Trophoblast cell (in vitro differentiated cells and primary cell): ENCODE results near the gene MFNG.
A peak's percentile ranks its signal among the peaks of the same experiment; 100 is the strongest.

ENCODE experiments used
- DNase-seq, 2 donors: peaks; one replicate each; pipeline ENCODE4 v3.0.0-alpha.2; 2016
- H2AFZ ChIP-seq: 2 replicates; pipeline ENCODE4 v1.6.1; 2013; ENCODE audit warnings: low read length, moderate library complexity, mild to moderate bottlenecking; ENCODE audit not compliant: insufficient read depth, poor library complexity
- H2AK5ac ChIP-seq: 2 replicates; pipeline ENCODE4 v1.6.1; 2013; ENCODE audit warnings: mild to moderate bottlenecking, low read length
- H2BK120ac ChIP-seq: 2 replicates; pipeline ENCODE4 v1.6.1; 2013; ENCODE audit warnings: low read length, mild to moderate bottlenecking, moderate library complexity; ENCODE audit not compliant: insufficient read depth, poor library complexity
- H2BK12ac ChIP-seq: 2 replicates; pipeline ENCODE4 v1.6.1; 2013; ENCODE audit warnings: mild to moderate bottlenecking, low read length, moderate library complexity
- H2BK5ac ChIP-seq: 2 replicates; pipeline ENCODE4 v1.6.1; 2013; ENCODE audit warnings: low read length, low read depth, moderate library complexity, mild to moderate bottlenecking; ENCODE audit not compliant: poor library complexity
- H3K14ac ChIP-seq: 2 replicates; pipeline ENCODE4 v1.6.1; 2013; ENCODE audit warnings: mild to moderate bottlenecking, low read length
- H3K18ac ChIP-seq: 2 replicates; pipeline ENCODE4 v1.6.1; 2013; ENCODE audit warnings: mild to moderate bottlenecking, low read length
- H3K23ac ChIP-seq: 2 replicates; pipeline ENCODE4 v1.6.1; 2013; ENCODE audit warnings: low read length
- H3K27ac ChIP-seq: 2 replicates; pipeline ENCODE4 v1.5.1; 2013; ENCODE audit warnings: low read depth, mild to moderate bottlenecking, inconsistent platforms, low read length, moderate library complexity
- H3K27me3 ChIP-seq: 2 replicates; pipeline ENCODE4 v1.6.1; 2013; ENCODE audit warnings: inconsistent platforms, mild to moderate bottlenecking, low read length, moderate library complexity; ENCODE audit not compliant: insufficient read depth
- H3K36me3 ChIP-seq, 2 experiments: 1 replicate in 1 of 2; 2 replicates in 1 of 2; pipeline ENCODE4 v1.6.1; 2013; ENCODE audit warnings: low read length in 2 of 2, mild to moderate bottlenecking in 2 of 2, moderate library complexity in 1 of 2; ENCODE audit not compliant: insufficient read depth in 2 of 2, control insufficient read depth in 1 of 2
- H3K4ac ChIP-seq: 2 replicates; pipeline ENCODE4 v1.6.1; 2013; ENCODE audit warnings: low read depth, mild to moderate bottlenecking, low read length, moderate library complexity
- H3K4me1 ChIP-seq, 2 experiments: 1 replicate in 1 of 2; 2 replicates in 1 of 2; pipeline ENCODE4 v1.6.1; 2013; ENCODE audit warnings: low read length in 2 of 2, mild to moderate bottlenecking in 2 of 2, moderate library complexity in 1 of 2; ENCODE audit not compliant: insufficient read depth in 2 of 2, control insufficient read depth in 1 of 2
- H3K4me2 ChIP-seq: 2 replicates; pipeline ENCODE4 v1.6.1; 2013; ENCODE audit warnings: inconsistent platforms, mild to moderate bottlenecking, low read length, moderate library complexity
- H3K4me3 ChIP-seq: 2 replicates; pipeline ENCODE4 v1.5.1; 2013; ENCODE audit warnings: mild to moderate bottlenecking, low read depth, low read length, inconsistent platforms
- H3K79me1 ChIP-seq: one replicate; pipeline ENCODE4 v1.6.1; 2013; ENCODE audit warnings: low read length
- H3K79me2 ChIP-seq: 2 replicates; pipeline ENCODE4 v1.6.1; 2013; ENCODE audit warnings: low read length, mild to moderate bottlenecking; ENCODE audit not compliant: control insufficient read depth, insufficient read depth, poor library complexity
- H3K9ac ChIP-seq: 2 replicates; pipeline ENCODE4 v1.6.1; 2013; ENCODE audit warnings: mild to moderate bottlenecking, low read length
- H3K9me3 ChIP-seq: 2 replicates; pipeline ENCODE4 v1.6.1; 2013; ENCODE audit warnings: low read depth, mild to moderate bottlenecking, control low read depth, inconsistent platforms, low read length; ENCODE audit not compliant: insufficient read depth
- H4K12ac ChIP-seq: 2 replicates; pipeline ENCODE4 v1.6.1; 2013; ENCODE audit warnings: low read depth, mild to moderate bottlenecking, low read length, moderate library complexity
- H4K8ac ChIP-seq: 2 replicates; pipeline ENCODE4 v1.6.1; 2013; ENCODE audit warnings: low read depth, mild to moderate bottlenecking, low read length, moderate library complexity
- H4K91ac ChIP-seq: one replicate; pipeline ENCODE4 v1.6.1; 2013; ENCODE audit warnings: low read depth, mild to moderate bottlenecking, low read length, moderate library complexity
- WGBS: extraction: QIAGEN DNeasy Blood & Tissue Kit; methylation state at CpG from one replicate; pipeline ENCODE4 v1.1.7; 2013; ENCODE audit warnings: missing lambda C conversion rate; ENCODE audit not compliant: insufficient read length, insufficient coverage; ENCODE audit errors: extremely low coverage; 5-methylcytosine and 5-hydroxymethylcytosine counted together

Gene MFNG

DNA sequence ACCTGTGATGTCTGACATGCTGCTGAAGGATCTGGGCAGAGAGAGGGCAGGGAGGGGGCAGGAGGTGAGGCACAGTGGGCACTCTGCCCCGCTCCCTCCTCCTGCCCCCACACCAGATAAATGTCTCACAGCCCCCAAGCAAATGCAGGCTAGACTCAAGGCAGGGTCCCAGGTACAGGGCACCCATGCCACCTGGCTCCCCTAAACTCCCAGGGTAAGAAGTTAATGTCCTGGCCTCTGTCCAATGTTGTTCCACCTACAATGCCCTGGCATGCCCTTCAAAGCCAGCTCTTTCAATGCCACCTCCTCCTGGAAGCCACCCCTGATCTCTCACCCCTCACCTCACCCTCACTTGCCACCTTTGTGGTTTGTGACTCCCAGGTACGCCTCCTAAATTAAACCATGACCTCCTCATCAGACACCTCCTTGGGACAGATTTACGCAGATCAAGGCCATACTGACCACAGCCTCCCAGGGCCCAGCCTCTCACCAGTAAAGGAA is 17.0 kb upstream of the MFNG start:
- Histone ChIP-seq H3K27ac (no peak overlapping the region), H3K14ac (no peak overlapping the region), H3K36me3 (peaks cover 7 to 11% of the 10 kb centered on the region in 2 experiments), H4K12ac (no peak overlapping the region), H3K9me3 (peaks cover 3% of the 10 kb centered on the region), H2BK120ac (no peak overlapping the region), H3K4me1 (peaks cover 19% of the 10 kb centered on the region in 2 experiments), H3K9ac (no peak overlapping the region), H3K4ac (no peak overlapping the region), H4K8ac (no peak overlapping the region), H3K4me3 (no peak overlapping the region), H2AFZ (no peak overlapping the region), H3K18ac (no peak overlapping the region), H2BK12ac (peak overlapping the region; percentile 5), H3K27me3 (no peaks in the 10 kb centered on the region), H3K4me2 (no peak overlapping the region), H3K79me2 (no peaks in the 10 kb centered on the region), H3K23ac (no peak overlapping the region), H2AK5ac (peak overlapping the region; percentile 40), H2BK5ac (no peak overlapping the region), H3K79me1 (peaks cover 7% of the 10 kb centered on the region), H4K91ac (peak overlapping the region; percentile 15)
- DNase-seq: no peak
- no CpG with 5 or more reads among the region's 3 CpGs for WGBS

DNA sequence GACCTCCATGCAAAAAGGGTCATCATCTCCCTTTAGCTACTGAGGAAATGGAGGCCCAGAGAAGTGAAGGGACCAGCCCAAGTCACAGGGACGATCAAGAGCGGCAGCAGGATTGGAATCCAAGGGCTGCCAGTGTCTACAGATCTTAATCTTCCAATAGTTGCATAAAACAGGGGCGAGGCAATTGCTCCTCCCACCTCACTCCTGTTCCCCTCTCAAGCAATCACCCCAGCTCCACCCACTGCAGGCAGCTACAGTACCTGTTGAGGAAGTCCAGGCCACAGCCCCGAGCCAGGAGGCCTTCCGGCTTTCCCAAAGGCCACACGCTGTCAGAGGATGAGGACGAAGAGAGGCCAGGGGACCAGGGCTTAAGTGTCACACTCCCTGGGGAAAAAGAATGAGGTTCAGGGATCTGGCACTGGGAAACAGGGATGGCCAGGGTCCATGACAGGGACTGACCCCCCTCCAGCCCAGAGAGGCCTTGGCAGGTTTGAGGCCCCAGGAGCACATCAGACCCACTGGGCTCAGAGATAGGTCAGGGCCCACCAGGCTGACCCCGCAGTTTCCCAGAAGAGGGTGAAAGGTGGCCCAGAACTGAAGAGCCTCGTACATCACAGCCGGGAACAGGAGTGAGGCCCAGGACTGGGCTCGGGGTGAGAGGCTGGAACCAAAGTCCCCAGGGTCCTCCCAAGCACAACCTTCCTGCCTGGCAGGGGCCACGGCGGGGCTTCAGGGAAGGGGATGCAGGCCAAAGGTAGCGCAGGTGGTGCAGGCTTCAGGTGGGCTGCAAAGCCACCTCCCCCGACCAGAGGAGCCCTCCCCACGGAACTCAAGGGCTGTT is 16.4 kb upstream of the MFNG start:
- H3K18ac ChIP-seq: no peak overlapping the region
- H3K4me3 ChIP-seq: no peak overlapping the region
- peaks cover 19% of the 10 kb centered on the region in 2 experiments for H3K4me1 ChIP-seq
- H4K8ac ChIP-seq: no peak overlapping the region
- no peak overlapping the region for H2AFZ ChIP-seq
- no peak overlapping the region for H3K9ac ChIP-seq
- H3K27ac ChIP-seq: peak overlapping the region; percentile 7
- no peaks in the 10 kb centered on the region for H3K79me2 ChIP-seq
- H3K36me3 ChIP-seq: peaks cover 7 to 9% of the 10 kb centered on the region in 2 experiments
- peaks cover 7% of the 10 kb centered on the region for H3K79me1 ChIP-seq
- WGBS: no CpG with 5 or more reads among the region's 16 CpGs
- H3K14ac ChIP-seq: no peak overlapping the region
- H4K12ac ChIP-seq: no peak overlapping the region
- H3K4ac ChIP-seq: no peak overlapping the region
- no peaks in the 10 kb centered on the region for H3K27me3 ChIP-seq
- H2BK5ac ChIP-seq: no peak overlapping the region
- H4K91ac ChIP-seq: peak overlapping the region; percentile 15
- H3K4me2 ChIP-seq: no peak overlapping the region
- H3K9me3 ChIP-seq: peaks cover 3% of the 10 kb centered on the region
- H2BK12ac ChIP-seq: peak overlapping the region; percentile 5
- H3K23ac ChIP-seq: no peak overlapping the region
- DNase-seq: no peak
- peak overlapping the region; percentile 40 for H2AK5ac ChIP-seq
- H2BK120ac ChIP-seq: no peak overlapping the region

DNA sequence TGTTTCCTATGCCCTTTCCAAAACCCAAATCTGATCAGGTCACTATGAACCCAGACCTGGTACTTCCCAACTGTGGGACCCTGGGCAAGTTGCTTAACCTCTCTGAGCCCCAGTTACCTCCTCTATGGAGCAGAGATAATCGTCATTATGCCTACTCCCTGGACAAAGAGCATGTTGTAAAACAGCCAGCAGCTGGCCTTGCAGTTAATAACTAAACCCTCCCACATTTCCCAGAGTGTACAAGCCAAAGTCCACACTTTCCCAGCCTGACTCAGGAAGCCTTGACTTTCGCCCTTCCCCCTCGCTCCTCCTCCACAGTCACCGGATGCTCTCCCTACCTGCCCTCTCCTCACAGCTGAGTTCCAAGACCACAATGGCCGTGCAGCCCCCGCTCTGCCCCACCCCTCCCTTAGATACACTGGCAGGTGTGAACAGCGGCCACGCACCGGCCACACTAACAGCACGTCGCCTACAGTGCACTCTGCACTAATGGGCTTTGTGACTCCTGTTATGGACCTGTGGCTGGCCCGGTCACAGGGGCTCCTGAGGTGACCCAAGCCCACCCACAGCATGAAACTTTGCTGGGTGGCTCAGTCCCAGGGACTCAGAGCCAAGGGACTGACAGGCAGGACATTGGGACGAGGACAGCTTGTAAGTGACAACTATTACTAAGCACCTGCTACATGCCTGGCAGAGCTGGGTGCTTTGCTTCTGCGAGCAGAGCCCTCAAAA is 15.6 kb upstream of the MFNG start:
- H2BK120ac ChIP-seq: no peak overlapping the region
- no peak overlapping the region for H2AK5ac ChIP-seq
- H3K79me1 ChIP-seq: peaks cover 8% of the 10 kb centered on the region
- H2BK12ac ChIP-seq: peak overlapping the region; percentile 16
- H2BK5ac ChIP-seq: no peak overlapping the region
- no CpG with 5 or more reads among the region's 14 CpGs for WGBS
- peaks cover 7 to 8% of the 10 kb centered on the region in 2 experiments for H3K36me3 ChIP-seq
- H4K91ac ChIP-seq: no peak overlapping the region
- no peak overlapping the region for H2AFZ ChIP-seq
- no peak overlapping the region for H4K8ac ChIP-seq
- peak overlapping the region; percentile 7 for H3K27ac ChIP-seq
- H3K4me1 ChIP-seq: peaks cover 24 to 25% of the 10 kb centered on the region in 2 experiments
- H3K18ac ChIP-seq: no peak overlapping the region
- peaks cover 3% of the 10 kb centered on the region for H3K9me3 ChIP-seq
- DNase-seq: no peak
- H3K14ac ChIP-seq: no peak overlapping the region
- H4K12ac ChIP-seq: no peak overlapping the region
- no peak overlapping the region for H3K4me3 ChIP-seq
- H3K79me2 ChIP-seq: no peaks in the 10 kb centered on the region
- no peak overlapping the region for H3K23ac ChIP-seq
- no peak overlapping the region for H3K9ac ChIP-seq
- H3K27me3 ChIP-seq: no peaks in the 10 kb centered on the region
- no peak overlapping the region for H3K4ac ChIP-seq
- no peak overlapping the region for H3K4me2 ChIP-seq

DNA sequence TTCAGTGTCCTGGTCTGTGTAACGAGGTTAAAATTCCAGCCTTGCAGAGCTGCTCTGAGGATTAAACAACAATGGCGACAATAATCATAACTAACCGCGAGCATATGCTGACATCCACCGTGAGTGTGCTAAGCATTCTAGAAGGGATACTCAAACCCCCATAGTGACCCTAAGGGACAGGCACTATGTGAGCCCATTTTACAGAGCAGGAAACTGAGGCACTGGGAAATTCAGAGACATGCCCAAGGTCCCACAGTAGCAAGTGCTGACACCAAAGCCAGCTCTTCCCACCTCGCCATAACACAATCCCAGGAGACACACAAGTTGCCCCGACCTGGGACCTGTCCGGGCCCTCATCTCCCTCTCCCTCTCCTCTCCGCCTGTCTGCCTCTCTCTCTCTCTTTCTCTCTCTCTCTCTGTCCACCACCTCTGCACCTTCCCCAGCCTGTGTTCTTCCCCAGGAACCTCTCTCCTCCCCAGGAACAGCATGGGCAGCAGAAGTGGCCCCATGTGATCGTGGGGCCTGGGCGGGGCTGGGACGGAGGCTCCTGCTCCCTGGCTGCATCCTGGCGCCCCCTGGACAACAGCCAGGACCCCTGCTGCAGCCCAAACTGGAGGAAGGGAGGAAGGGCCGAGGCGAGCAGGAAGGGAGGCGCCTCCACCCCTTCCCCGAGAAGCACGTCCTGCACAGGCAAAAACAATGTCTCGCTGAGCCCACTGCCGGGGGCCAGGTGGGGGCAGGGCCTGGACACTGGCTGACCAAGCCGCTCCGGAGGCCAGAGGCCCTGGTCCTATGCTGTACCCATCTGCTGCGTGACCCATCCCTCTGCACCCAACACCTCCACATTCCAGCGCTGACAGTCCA is 14.8 kb upstream of the MFNG start:
- H3K4ac ChIP-seq: no peak overlapping the region
- H4K8ac ChIP-seq: no peak overlapping the region
- peaks cover 27% of the 10 kb centered on the region in 2 experiments for H3K4me1 ChIP-seq
- no peak overlapping the region for H3K14ac ChIP-seq
- no peaks in the 10 kb centered on the region for H3K27me3 ChIP-seq
- H3K4me2 ChIP-seq: no peak overlapping the region
- no peak overlapping the region for H4K91ac ChIP-seq
- no CpG with 5 or more reads among the region's 24 CpGs for WGBS
- H2BK5ac ChIP-seq: no peak overlapping the region
- no peak overlapping the region for H3K9ac ChIP-seq
- no peak for DNase-seq
- H3K36me3 ChIP-seq: peaks cover 7 to 8% of the 10 kb centered on the region in 2 experiments
- H3K79me1 ChIP-seq: peaks cover 9% of the 10 kb centered on the region
- peak overlapping the region; percentile 48 for H2BK12ac ChIP-seq
- H2AFZ ChIP-seq: no peak overlapping the region
- no peak overlapping the region for H3K18ac ChIP-seq
- H4K12ac ChIP-seq: no peak overlapping the region
- H3K4me3 ChIP-seq: no peak overlapping the region
- no peak overlapping the region for H2AK5ac ChIP-seq
- H2BK120ac ChIP-seq: no peak overlapping the region
- H3K79me2 ChIP-seq: no peaks in the 10 kb centered on the region
- H3K23ac ChIP-seq: no peak overlapping the region
- peaks cover 5% of the 10 kb centered on the region for H3K9me3 ChIP-seq
- no peak overlapping the region for H3K27ac ChIP-seq
